Testis (tissue), 3 donors: ENCODE results near the gene TMEM18. TPM values are rescaled to one million over a fixed set of nuclear protein-coding genes. Genes with fewer than 3 reads are reported as not detected.

Source experiments
- DNase-seq: peaks from one replicate; pipeline ENCODE4 v3.0.0-alpha.2; 2019
- H3K27ac ChIP-seq, 2 donors: fragments of 200-600 bp; sonication (generic); one replicate each; pipeline ENCODE4 v1.5.1; 2019
- H3K27me3 ChIP-seq: fragments of 200-600 bp; sonication (generic); one replicate; pipeline ENCODE4 v1.5.1; 2019
- H3K36me3 ChIP-seq: fragments of 200-600 bp; sonication (generic); one replicate; pipeline ENCODE4 v1.5.1; 2017; ENCODE audit warnings: low read depth; ENCODE audit errors: missing control alignments
- H3K4me1 ChIP-seq: fragments of 200-600 bp; sonication (generic); one replicate; pipeline ENCODE4 v1.5.1; 2019
- H3K4me3 ChIP-seq, 2 donors: fragments of 200-600 bp; sonication (generic); one replicate each; pipeline ENCODE4 v1.5.1; 2017 to 2019
- H3K9me3 ChIP-seq: fragments of 200-600 bp; sonication (generic); one replicate; pipeline ENCODE4 v1.5.1; 2017
- POLR2A ChIP-seq: fragments of 450-650 bp; IDR thresholded peaks from one replicate; pipeline ENCODE4 v1.6.1; 2017; ENCODE audit warnings: antibody characterized with exemption, mild to moderate bottlenecking, moderate library complexity
- WGBS, 2 donors: methylation state at CpG; one replicate each; pipeline ENCODE4 v1.1.5; 2018; 5-methylcytosine and 5-hydroxymethylcytosine counted together
- intact Hi-C: fragments of 100-400 bp; cut with DNase I; formaldehyde crosslinking; loops from one replicate; pipeline ENCODE4 v1.15.1; 2023; ENCODE audit warnings: low total_unique reads
- polyA plus RNA-seq: library from polyadenylated mRNA; stranded (reverse); fragments of 350-450 nt; fragmentation: Illumina TruSeq; extraction: RNeasy Lipid Tissue Mini Kit (QIAGEN cat#74804); gene quantifications from one replicate; pipeline ENCODE4 v1.2.3, GENCODE V29; 2014; ENCODE audit warnings: low read depth, low replicate concordance; ENCODE audit not compliant: insufficient read depth
- total RNA-seq, 2 donors: library from RNA; depleted of rRNA; stranded (reverse); fragments of >200 nt; gene quantifications; one replicate each; pipeline ENCODE4 v1.2.3, GENCODE V29; 2016
- TF ChIP-seq, protein P1 (sequence below), 3 experiments: fragments of 450-650 bp in 2 of 3; fragments of 200-600 bp in 1 of 3; sonication (generic) in 1 of 3; IDR thresholded peaks; one replicate each; pipeline ENCODE4 v1.5.1; 2016 to 2019; ENCODE audit warnings: antibody characterized with exemption in 3 of 3, mild to moderate bottlenecking in 2 of 3, moderate library complexity in 1 of 3

Gene TMEM18
- total and polyA plus RNA-seq, 3 donors from 2014 or later: 18.0 to 30.5 (median 25.8) TPM

DNA sequence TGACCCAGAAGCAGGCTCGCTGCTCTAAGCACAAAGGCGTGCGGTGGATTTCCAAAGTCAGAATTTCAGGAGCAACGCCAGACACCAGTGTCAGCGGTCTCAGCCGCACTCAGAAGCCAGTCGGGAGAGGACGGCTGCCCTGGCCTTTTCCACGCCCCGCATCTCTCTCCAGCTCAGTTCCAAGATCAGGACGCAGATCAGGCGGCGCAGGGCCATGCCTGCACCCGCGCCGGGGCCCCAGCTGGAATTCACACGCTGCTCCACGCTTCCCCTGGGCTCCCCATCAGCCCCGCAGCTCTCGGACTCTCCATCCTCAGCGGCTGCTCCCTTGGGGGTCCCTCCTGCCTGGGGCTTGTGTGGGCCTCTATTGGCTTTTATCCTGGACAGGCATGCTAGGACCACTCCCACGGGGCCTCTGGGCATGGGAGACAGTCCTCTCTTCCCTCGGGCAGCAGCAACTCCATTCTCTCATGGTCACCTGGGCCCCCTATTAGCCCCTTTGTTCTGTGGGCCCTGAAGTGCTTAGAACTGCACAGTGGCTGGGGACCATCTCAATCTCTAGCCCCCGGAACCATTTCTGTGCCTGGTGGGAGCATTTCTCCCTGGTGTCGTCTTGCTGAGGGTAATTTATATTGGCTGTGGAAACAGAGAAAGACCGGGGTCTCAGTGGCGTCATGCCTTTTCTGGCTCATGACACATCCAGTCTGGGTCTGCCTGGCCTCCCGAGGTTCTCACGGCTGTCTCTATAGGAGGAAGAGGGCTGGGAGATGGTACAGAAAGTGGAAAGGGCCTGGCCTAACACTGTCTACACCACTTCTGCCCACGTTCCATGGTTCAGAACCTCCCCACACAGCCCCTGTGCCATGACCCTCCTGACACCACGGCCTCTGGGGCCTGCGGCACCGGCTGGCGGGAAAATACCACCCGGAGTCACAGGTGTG, 14.9 kb upstream of the TMEM18 start:
- 64 to 75% methylated on average over 12 to 29 of the region's 35 CpGs for WGBS, 2 donors
- Histone ChIP-seq H3K4me3 (peak overlapping the region in 1 of 2 donors; percentile 27), H3K4me1 (no peaks in the 10 kb centered on the region), H3K36me3 (no peaks in the 10 kb centered on the region), H3K27ac (no peak overlapping the region), H3K9me3 (no peaks in the 10 kb centered on the region), H3K27me3 (no peaks in the 10 kb centered on the region)
- no peak for DNase-seq
- no peak for TF ChIP-seq POLR2A
- TF ChIP-seq, protein P1, sequence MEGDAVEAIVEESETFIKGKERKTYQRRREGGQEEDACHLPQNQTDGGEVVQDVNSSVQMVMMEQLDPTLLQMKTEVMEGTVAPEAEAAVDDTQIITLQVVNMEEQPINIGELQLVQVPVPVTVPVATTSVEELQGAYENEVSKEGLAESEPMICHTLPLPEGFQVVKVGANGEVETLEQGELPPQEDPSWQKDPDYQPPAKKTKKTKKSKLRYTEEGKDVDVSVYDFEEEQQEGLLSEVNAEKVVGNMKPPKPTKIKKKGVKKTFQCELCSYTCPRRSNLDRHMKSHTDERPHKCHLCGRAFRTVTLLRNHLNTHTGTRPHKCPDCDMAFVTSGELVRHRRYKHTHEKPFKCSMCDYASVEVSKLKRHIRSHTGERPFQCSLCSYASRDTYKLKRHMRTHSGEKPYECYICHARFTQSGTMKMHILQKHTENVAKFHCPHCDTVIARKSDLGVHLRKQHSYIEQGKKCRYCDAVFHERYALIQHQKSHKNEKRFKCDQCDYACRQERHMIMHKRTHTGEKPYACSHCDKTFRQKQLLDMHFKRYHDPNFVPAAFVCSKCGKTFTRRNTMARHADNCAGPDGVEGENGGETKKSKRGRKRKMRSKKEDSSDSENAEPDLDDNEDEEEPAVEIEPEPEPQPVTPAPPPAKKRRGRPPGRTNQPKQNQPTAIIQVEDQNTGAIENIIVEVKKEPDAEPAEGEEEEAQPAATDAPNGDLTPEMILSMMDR (IDR thresholded peaks at IDR 0.05): no peak
- intact Hi-C loops: no loop called here

DNA sequence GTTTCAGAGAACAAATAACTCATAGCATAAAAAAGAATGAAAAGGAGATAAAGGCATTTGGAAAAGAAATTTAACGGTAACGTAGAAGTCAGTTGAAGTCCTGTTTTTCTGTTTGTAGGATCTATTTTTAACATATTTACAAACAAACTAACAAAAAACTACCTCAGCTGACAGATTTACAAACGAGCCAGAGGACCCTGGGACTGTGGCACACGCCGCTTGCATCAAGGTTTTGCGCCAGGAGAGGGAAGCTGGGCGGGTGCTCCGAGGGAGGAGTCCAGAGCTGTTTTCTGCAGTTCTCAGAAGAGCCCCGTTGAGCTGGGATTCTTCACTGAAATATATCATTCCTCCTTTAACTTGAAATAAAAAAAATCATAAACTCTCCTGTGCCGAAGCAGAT, 13.6 kb upstream of the TMEM18 start:
- no peak overlapping the region for H3K27ac ChIP-seq
- intact Hi-C loops: no loop called here
- H3K27me3 ChIP-seq: no peaks in the 10 kb centered on the region
- H3K4me3 ChIP-seq: no peak overlapping the region
- TF ChIP-seq POLR2A: no peak
- TF ChIP-seq, protein P1 (IDR thresholded peaks at IDR 0.05): no peak
- 67 to 78% methylated on average over 10 of the region's 10 CpGs for WGBS, 2 donors
- H3K4me1 ChIP-seq: no peaks in the 10 kb centered on the region
- no peaks in the 10 kb centered on the region for H3K36me3 ChIP-seq
- H3K9me3 ChIP-seq: no peaks in the 10 kb centered on the region
- no peak for DNase-seq

DNA sequence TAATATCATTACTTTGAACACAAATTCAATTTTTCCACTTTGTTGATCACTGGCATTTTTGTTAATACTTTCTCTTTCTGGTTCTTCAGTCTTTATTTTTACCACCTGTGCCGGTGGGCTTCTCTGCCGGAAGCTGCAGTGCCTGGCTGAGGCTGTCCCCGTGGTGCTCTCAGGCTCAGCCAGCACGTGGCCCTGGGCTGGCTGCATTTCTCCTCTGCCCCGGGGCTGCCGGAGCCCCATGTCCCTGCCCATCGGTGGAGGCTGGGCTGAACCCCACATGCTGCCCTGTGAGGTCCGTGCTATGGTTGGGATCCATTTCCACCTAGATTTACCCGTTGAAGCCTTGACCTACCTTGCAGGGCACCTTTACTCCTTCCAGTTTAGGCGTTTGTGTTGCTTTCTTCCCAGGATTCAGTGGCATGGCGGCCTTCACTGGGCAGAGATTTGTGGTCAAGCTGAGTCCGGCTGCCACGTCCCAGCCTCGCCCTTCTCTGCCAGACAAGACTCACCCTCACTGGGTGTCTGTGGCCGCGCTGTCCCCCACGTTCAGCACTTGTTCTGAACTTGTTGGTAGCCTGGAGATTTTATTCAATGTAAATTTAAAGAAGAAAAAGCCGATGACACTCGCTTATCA, 12.8 kb upstream of the TMEM18 start:
- WGBS, 2 donors: 73 to 88% methylated on average over 18 of the region's 19 CpGs
- H3K27ac ChIP-seq: no peak overlapping the region
- H3K9me3 ChIP-seq: no peaks in the 10 kb centered on the region
- no peaks in the 10 kb centered on the region for H3K4me1 ChIP-seq
- no peak for TF ChIP-seq POLR2A
- TF ChIP-seq, protein P1 (IDR thresholded peaks at IDR 0.05): no peak
- DNase-seq: no peak
- no peaks in the 10 kb centered on the region for H3K27me3 ChIP-seq
- no peak overlapping the region for H3K4me3 ChIP-seq
- H3K36me3 ChIP-seq: no peaks in the 10 kb centered on the region
- intact Hi-C loops: no loop called here

DNA sequence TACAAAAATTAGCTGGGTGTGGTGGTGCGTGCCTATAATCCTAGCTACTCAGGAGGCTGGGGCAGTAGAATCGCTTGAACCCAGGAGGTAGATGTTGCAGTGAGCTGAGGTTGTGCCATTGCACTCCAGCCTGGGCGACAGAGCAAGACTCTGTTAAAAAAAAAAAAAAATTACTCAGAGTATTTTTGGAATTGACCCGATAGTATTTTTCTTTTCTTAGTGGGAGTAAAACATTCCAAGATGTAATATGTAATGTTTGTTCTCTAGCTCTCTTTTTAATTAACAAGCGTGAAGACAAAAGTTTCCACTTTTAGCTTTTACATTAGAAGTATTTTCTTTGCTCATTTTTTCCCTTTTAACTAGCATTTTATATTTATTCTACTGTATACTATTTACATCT, 12.0 kb upstream of the TMEM18 start:
- Histone ChIP-seq H3K4me1 (no peaks in the 10 kb centered on the region), H3K9me3 (no peaks in the 10 kb centered on the region), H3K27ac (no peak overlapping the region), H3K36me3 (no peaks in the 10 kb centered on the region), H3K4me3 (no peak overlapping the region), H3K27me3 (no peaks in the 10 kb centered on the region)
- intact Hi-C loops: no loop called here
- TF ChIP-seq, protein P1 (IDR thresholded peaks at IDR 0.05): no peak
- TF ChIP-seq POLR2A: no peak
- 54 to 57% methylated on average over 5 of the region's 5 CpGs for WGBS, 2 donors
- no peak for DNase-seq
